CD14-positive monocyte (primary cell): Measurements from ENCODE around the gene DUSP1. TPM values are rescaled to one million over a fixed set of nuclear protein-coding genes. Genes with fewer than 3 reads are reported as not detected.

Experiments used
- DNase-seq, 3 donors: peaks; one replicate each; pipeline ENCODE4 v3.0.0-alpha.2; 2011 to 2022
- H2AFZ ChIP-seq: 2 replicates; pipeline ENCODE4 v1.6.0; 2012; ENCODE audit warnings: mild to moderate bottlenecking, low read depth, low read length, inconsistent platforms; ENCODE audit not compliant: insufficient read depth, poor library complexity, severe bottlenecking
- H3K27ac ChIP-seq, 2 donors: 1 replicate in 1 of 2; 2 replicates in 1 of 2; pipeline ENCODE4 v1.5.1; 2012 to 2013; ENCODE audit warnings: low read length in 2 of 2, control low read depth in 1 of 2, inconsistent platforms in 1 of 2, low read depth in 1 of 2, mild to moderate bottlenecking in 1 of 2
- H3K27me3 ChIP-seq, 2 donors: one replicate each; pipeline versions ENCODE4 v1.6.0 to v1.6.1; 2011 to 2013; ENCODE audit warnings: low read length in 2 of 2; ENCODE audit not compliant: control insufficient read depth in 2 of 2, insufficient read depth in 2 of 2
- H3K36me3 ChIP-seq, 2 donors: replicated peaks in 1 of 2; 1 replicate in 1 of 2; 2 replicates in 1 of 2; pipeline versions ENCODE4 v1.5.1 to v1.6.1; 2012 to 2013; ENCODE audit warnings: low read length in 2 of 2, control low read depth in 1 of 2, inconsistent platforms in 1 of 2, mild to moderate bottlenecking in 1 of 2; ENCODE audit not compliant: insufficient read depth in 2 of 2, control insufficient read depth in 1 of 2
- H3K4me1 ChIP-seq, 2 donors: 1 replicate in 1 of 2; 2 replicates in 1 of 2; pipeline versions ENCODE4 v1.5.1 to v1.6.1; 2012 to 2013; ENCODE audit warnings: low read length in 2 of 2, control low read depth in 1 of 2, inconsistent platforms in 1 of 2, mild to moderate bottlenecking in 1 of 2, moderate library complexity in 1 of 2; ENCODE audit not compliant: insufficient read depth in 2 of 2, control insufficient read depth in 1 of 2
- H3K4me2 ChIP-seq: replicated peaks from 2 replicates; pipeline ENCODE3; 2012; ENCODE audit warnings: low read length, moderate library complexity, mild to moderate bottlenecking; ENCODE audit not compliant: poor library complexity, severe bottlenecking; ENCODE audit errors: extremely low read depth
- H3K4me3 ChIP-seq, 3 experiments: fragments of 200-600 bp in 1 of 3; sonication (generic) in 1 of 3; replicated peaks in 1 of 3; 1 replicate in 2 of 3; 2 replicates in 1 of 3; pipeline ENCODE4 v1.5.1; 2011 to 2013; ENCODE audit warnings: low read length in 3 of 3, mild to moderate bottlenecking in 3 of 3, control low read depth in 2 of 3, low read depth in 2 of 3, inconsistent platforms in 1 of 3, moderate library complexity in 1 of 3
- H3K79me2 ChIP-seq: 2 replicates; pipeline ENCODE4 v1.6.0; 2012; ENCODE audit warnings: mild to moderate bottlenecking, control low read depth, inconsistent platforms, low read length, moderate library complexity; ENCODE audit not compliant: insufficient read depth
- H3K9ac ChIP-seq: 2 replicates; pipeline ENCODE4 v1.6.0; 2017; ENCODE audit warnings: low read length, mild to moderate bottlenecking; ENCODE audit not compliant: insufficient read depth, poor library complexity, severe bottlenecking
- H3K9me3 ChIP-seq, 2 donors: replicated peaks in 1 of 2; 1 replicate in 1 of 2; 2 replicates in 1 of 2; pipeline versions ENCODE4 v1.5.1 to v1.6.1; 2012 to 2013; ENCODE audit warnings: low read length in 2 of 2, control low read depth in 1 of 2; ENCODE audit not compliant: control insufficient read depth in 1 of 2, insufficient read depth in 1 of 2
- H4K20me1 ChIP-seq: 2 replicates; pipeline ENCODE4 v1.6.0; 2012; ENCODE audit warnings: mild to moderate bottlenecking, low read length, control low read depth, moderate library complexity; ENCODE audit not compliant: insufficient read depth
- H3K27ac Mint-ChIP-seq, 7 donors: one replicate each; pipeline ENCODE4 v1.8.0; 2020; ENCODE audit warnings: mild to moderate bottlenecking in 7 of 7, mixed read lengths in 7 of 7, moderate library complexity in 6 of 7, inconsistent platforms in 2 of 7
- H3K27me3 Mint-ChIP-seq, 3 donors: one replicate each; pipeline ENCODE4 v1.8.0; 2021 to 2022; ENCODE audit warnings: low read depth in 3 of 3, mild to moderate bottlenecking in 3 of 3, mixed read lengths in 3 of 3, moderate library complexity in 3 of 3, inconsistent platforms in 1 of 3
- H3K36me3 Mint-ChIP-seq, 2 donors: one replicate each; pipeline ENCODE4 v1.8.0; 2020; ENCODE audit warnings: mixed read lengths in 2 of 2, inconsistent platforms in 1 of 2, mild to moderate bottlenecking in 1 of 2
- H3K4me1 Mint-ChIP-seq: one replicate; pipeline ENCODE4 v1.8.0; 2020; ENCODE audit warnings: mild to moderate bottlenecking, mixed read lengths
- H3K4me3 Mint-ChIP-seq, 2 donors: one replicate each; pipeline ENCODE4 v1.8.0; 2020; ENCODE audit warnings: mild to moderate bottlenecking in 2 of 2, mixed read lengths in 2 of 2, moderate library complexity in 1 of 2
- H3K9me3 Mint-ChIP-seq, 7 donors: one replicate each; pipeline ENCODE4 v1.8.0; 2020 to 2022; ENCODE audit warnings: mixed read lengths in 7 of 7, mild to moderate bottlenecking in 6 of 7, moderate library complexity in 6 of 7, inconsistent platforms in 2 of 7
- CTCF ChIP-seq: fragments of 200-600 bp; IDR thresholded peaks from one replicate; pipeline ENCODE4 v1.8.0; 2022; ENCODE audit warnings: antibody characterized with exemption, mild to moderate bottlenecking
- WGBS: methylation state at CpG from one replicate; pipeline ENCODE4 v1.1.5; 2013; ENCODE audit warnings: missing lambda C conversion rate; ENCODE audit not compliant: insufficient coverage; 5-methylcytosine and 5-hydroxymethylcytosine counted together
- intact Hi-C, 2 donors: fragments of 100-400 bp; cut with micrococcal nuclease; formaldehyde crosslinking; loops; one replicate each; pipeline versions ENCODE4 v1.15.0 to v1.15.1; 2023
- polyA plus RNA-seq, 3 donors: library from polyadenylated mRNA; depleted of rRNA in 1 of 3; unstranded in 2 of 3; stranded (reverse) in 1 of 3; fragments of 300-500 nt in 2 of 3; fragments of >200 nt in 1 of 3; fragmentation: Illumina TruSeq in 2 of 3; gene quantifications; 1 replicate in 2 of 3; 2 replicates in 1 of 3; pipeline ENCODE4 v1.2.3, GENCODE V29; 2012 to 2021

The DUSP1 gene
- polyA plus RNA-seq, 3 donors = 1,963 to 4,884 (median 3,954) TPM

GRCh38 chr5:172768573-172769341, 2.2 kb downstream of the DUSP1 start:
- H3K9me3 ChIP-seq = no peaks in the 10 kb centered on the region
- WGBS = 96% methylated on average over 18 of the region's 20 CpGs
- Mint-ChIP-seq H3K36me3 (peaks cover 45 to 53% of the 10 kb centered on the region in 2 donors), H3K27me3 (peaks cover 4 to 38% (median 12%) of the 10 kb centered on the region in 3 donors), H3K27ac (peak overlapping the region; percentile 94 to 99 (median 98)), H3K9me3 (peaks cover 3 to 22% (median 18%) of the 10 kb centered on the region in 7 donors), H3K4me1 (peaks cover 50% of the 10 kb centered on the region), H3K4me3 (peak overlapping the region; percentile 94 to 100)
- peaks cover 28 to 37% of the 10 kb centered on the region in 2 donors for H3K36me3 ChIP-seq
- H3K4me1 ChIP-seq = peaks cover 53 to 58% of the 10 kb centered on the region in 2 donors
- H3K27ac ChIP-seq = peak overlapping the region; percentile 100
- H4K20me1 ChIP-seq = peaks cover 54% of the 10 kb centered on the region
- peak in 2 of 3 donors; percentile 27 to 62 for DNase-seq
- H2AFZ ChIP-seq = no peak overlapping the region
- H3K4me3 ChIP-seq = peak overlapping the region; percentile 95 to 99 (median 95)
- H3K27me3 ChIP-seq = no peaks in the 10 kb centered on the region
- TF ChIP-seq CTCF = no peak
- peak overlapping the region; percentile 94 for H3K4me2 ChIP-seq
- peaks cover 36% of the 10 kb centered on the region for H3K79me2 ChIP-seq
- peak overlapping the region; percentile 100 for H3K9ac ChIP-seq
- intact Hi-C loops = no loop called here

- H3K4me3 ChIP-seq = peak overlapping the region; percentile 95 to 99 (median 95)
- Mint-ChIP-seq H3K4me1 (peaks cover 46% of the 10 kb centered on the region), H3K27ac (peak overlapping the region; percentile 94 to 99 (median 98)), H3K9me3 (peaks cover 3 to 22% (median 16%) of the 10 kb centered on the region in 7 donors), H3K27me3 (peaks cover 4 to 34% (median 12%) of the 10 kb centered on the region in 3 donors), H3K4me3 (peak overlapping the region; percentile 94 to 100), H3K36me3 (peaks cover 40 to 47% of the 10 kb centered on the region in 2 donors)
- TF ChIP-seq CTCF = no peak
- peaks cover 28 to 37% of the 10 kb centered on the region in 2 donors for H3K36me3 ChIP-seq
- WGBS = 95% methylated on average over 3 of the region's 5 CpGs
- intact Hi-C loops = no loop called here
- H3K9ac ChIP-seq = peak overlapping the region; percentile 100
- no peaks in the 10 kb centered on the region for H3K27me3 ChIP-seq
- peak overlapping the region; percentile 94 for H3K4me2 ChIP-seq
- H3K4me1 ChIP-seq = peaks cover 50 to 51% of the 10 kb centered on the region in 2 donors
- H4K20me1 ChIP-seq = peaks cover 54% of the 10 kb centered on the region
- H3K79me2 ChIP-seq = peaks cover 36% of the 10 kb centered on the region
- no peak overlapping the region for H2AFZ ChIP-seq
- no peak for DNase-seq
- no peaks in the 10 kb centered on the region for H3K9me3 ChIP-seq
- H3K27ac ChIP-seq = peak overlapping the region; percentile 100
Measured at GRCh38 chr5:172768098-172768572, 2.9 kb downstream of the DUSP1 start.
